SU-DHL-6 (cell line): ENCODE results near the gene CACFD1.

Source experiments
- H2AFZ ChIP-seq: fragments of 200-600 bp; sonication (generic); 2 replicates; pipeline ENCODE4 v1.6.1; 2014; ENCODE audit warnings: low read depth, mild to moderate bottlenecking, moderate library complexity, mixed read lengths, antibody characterized with exemption, low read length; ENCODE audit not compliant: severe bottlenecking
- H3F3A ChIP-seq: fragments of 200-600 bp; shearing (Covaris generic); 2 replicates; pipeline ENCODE4 v1.6.0; 2016; ENCODE audit warnings: antibody characterized with exemption, mild to moderate bottlenecking; ENCODE audit not compliant: insufficient read depth
- H3K27ac ChIP-seq: fragments of 200-600 bp; sonication (generic); 2 replicates; pipeline ENCODE4 v1.5.1; 2016; ENCODE audit warnings: low read depth, mild to moderate bottlenecking, low read length, moderate library complexity, mixed read lengths
- H3K27me3 ChIP-seq: fragments of 200-600 bp; sonication (generic), shearing (Covaris generic); 2 replicates; pipeline ENCODE4 v1.6.0; 2014; ENCODE audit warnings: mild to moderate bottlenecking, low read length
- H3K36me3 ChIP-seq: fragments of 200-600 bp; sonication (generic); 2 replicates; pipeline ENCODE4 v1.6.1; 2014; ENCODE audit warnings: mild to moderate bottlenecking, low read length, mixed read lengths
- H3K4me2 ChIP-seq: fragments of 300-600, 200-600 bp; shearing (Covaris generic), sonication (generic); 2 replicates; pipeline ENCODE4 v1.6.0; 2014; ENCODE audit warnings: low read length, low read depth, mild to moderate bottlenecking; ENCODE audit not compliant: poor library complexity, severe bottlenecking
- H3K4me3 ChIP-seq: fragments of 200-600 bp; sonication (generic); 2 replicates; pipeline ENCODE4 v1.5.1; 2014; ENCODE audit warnings: antibody characterized with exemption, low read length, mild to moderate bottlenecking, mixed read lengths; ENCODE audit not compliant: insufficient read depth, poor library complexity, severe bottlenecking
- H3K79me2 ChIP-seq: fragments of 200-600 bp; sonication (generic); 2 replicates; pipeline ENCODE4 v1.6.1; 2014; ENCODE audit warnings: mild to moderate bottlenecking, low read length, moderate library complexity; ENCODE audit not compliant: insufficient read depth
- H3K9ac ChIP-seq: fragments of 200-600 bp; sonication (generic); 2 replicates; pipeline ENCODE4 v1.7.0; 2014; ENCODE audit warnings: mild to moderate bottlenecking, low read length
- H3K9me2 ChIP-seq: fragments of 200-600 bp; sonication (generic); replicated peaks from 2 replicates; pipeline ENCODE4 v1.6.1; 2014; ENCODE audit warnings: low read length; ENCODE audit not compliant: insufficient read depth
- H3K9me3 ChIP-seq: fragments of 200-600 bp; sonication (generic); 2 replicates; pipeline ENCODE4 v1.6.1; 2014; ENCODE audit warnings: low read length, mixed read lengths; ENCODE audit not compliant: insufficient read depth
- H4K20me1 ChIP-seq: fragments of 200-600 bp; sonication (generic); 2 replicates; pipeline ENCODE4 v1.6.1; 2014; ENCODE audit warnings: low read depth, mild to moderate bottlenecking, antibody characterized with exemption, low read length, moderate library complexity, mixed read lengths
- EZH2phosphoT487 ChIP-seq: fragments of 200-600 bp; sonication (generic), shearing (Covaris generic); conservative IDR thresholded peaks from 2 replicates; pipeline ENCODE4 v1.6.1; 2018; ENCODE audit warnings: mild to moderate bottlenecking, antibody characterized with exemption, low read length, moderate library complexity, mixed read lengths
- TF ChIP-seq, protein P1 (sequence below): fragments of 200-600 bp; sonication (generic); IDR thresholded peaks from one replicate; pipeline ENCODE4 v1.5.1; 2017; ENCODE audit warnings: antibody characterized with exemption, mild to moderate bottlenecking, low read length, moderate library complexity; ENCODE audit not compliant: insufficient read depth, poor library complexity, severe bottlenecking

Gene CACFD1

DNA sequence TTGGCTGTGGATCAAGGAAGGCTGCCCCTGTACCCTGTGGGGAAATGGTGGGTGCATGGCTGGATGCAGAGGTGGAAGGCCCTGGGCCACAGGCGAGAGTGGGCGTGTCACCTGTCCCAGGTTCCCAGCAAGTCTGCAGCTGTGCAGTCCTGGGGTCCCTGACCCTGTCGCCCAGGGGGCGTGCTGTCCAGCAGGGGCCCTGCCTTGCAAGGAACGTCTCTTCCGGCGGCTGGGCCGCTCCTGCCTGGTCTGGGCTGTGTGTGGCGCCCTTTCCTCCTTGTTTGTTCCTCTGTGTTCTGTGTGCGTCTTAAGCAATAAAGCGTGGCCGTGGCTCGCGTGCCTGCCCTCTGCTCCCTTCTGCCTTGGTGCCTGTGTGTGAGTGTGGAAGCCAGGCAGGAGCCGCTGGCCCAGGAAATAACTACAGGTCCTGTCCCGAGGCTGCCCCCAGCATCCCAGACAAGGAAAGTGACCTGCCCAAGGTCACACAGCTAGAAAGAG is 10.7 kb downstream of the CACFD1 start:
- Histone ChIP-seq H3K27ac (no peak overlapping the region), H4K20me1 (no peaks in the 10 kb centered on the region)

DNA sequence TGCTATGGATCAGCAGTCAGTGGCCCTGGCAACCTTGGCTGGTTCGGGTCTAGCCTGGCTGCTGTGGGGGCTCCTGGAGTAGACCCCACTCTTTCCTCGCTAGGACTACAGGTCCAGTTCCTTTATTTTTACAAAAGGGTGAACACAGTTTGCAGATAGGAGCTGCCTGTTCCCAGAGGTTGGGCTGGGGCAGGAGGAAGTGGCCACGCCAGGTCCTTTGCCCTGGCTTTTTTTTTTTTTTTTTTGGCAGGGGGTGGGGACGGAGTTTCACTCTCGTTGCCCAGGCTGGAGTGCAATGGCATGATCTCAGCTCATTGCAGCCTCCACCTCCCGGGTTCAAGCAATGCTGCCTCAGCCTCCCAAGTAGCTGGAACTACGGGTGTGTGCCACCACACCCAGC is 11.2 kb downstream of the CACFD1 start:
- Histone ChIP-seq H2AFZ (no peak overlapping the region), H3K4me2 (no peak overlapping the region), H3F3A (no peaks in the 10 kb centered on the region), H3K9me2 (no peaks in the 10 kb centered on the region), H3K27ac (no peak overlapping the region), H3K4me3 (no peak overlapping the region), H3K79me2 (no peaks in the 10 kb centered on the region), H3K9ac (no peak overlapping the region), H3K9me3 (no peaks in the 10 kb centered on the region), H4K20me1 (no peaks in the 10 kb centered on the region), H3K36me3 (no peaks in the 10 kb centered on the region), H3K27me3 (no peaks in the 10 kb centered on the region)
- TF ChIP-seq EZH2phosphoT487: no peak
- TF ChIP-seq, protein P1, sequence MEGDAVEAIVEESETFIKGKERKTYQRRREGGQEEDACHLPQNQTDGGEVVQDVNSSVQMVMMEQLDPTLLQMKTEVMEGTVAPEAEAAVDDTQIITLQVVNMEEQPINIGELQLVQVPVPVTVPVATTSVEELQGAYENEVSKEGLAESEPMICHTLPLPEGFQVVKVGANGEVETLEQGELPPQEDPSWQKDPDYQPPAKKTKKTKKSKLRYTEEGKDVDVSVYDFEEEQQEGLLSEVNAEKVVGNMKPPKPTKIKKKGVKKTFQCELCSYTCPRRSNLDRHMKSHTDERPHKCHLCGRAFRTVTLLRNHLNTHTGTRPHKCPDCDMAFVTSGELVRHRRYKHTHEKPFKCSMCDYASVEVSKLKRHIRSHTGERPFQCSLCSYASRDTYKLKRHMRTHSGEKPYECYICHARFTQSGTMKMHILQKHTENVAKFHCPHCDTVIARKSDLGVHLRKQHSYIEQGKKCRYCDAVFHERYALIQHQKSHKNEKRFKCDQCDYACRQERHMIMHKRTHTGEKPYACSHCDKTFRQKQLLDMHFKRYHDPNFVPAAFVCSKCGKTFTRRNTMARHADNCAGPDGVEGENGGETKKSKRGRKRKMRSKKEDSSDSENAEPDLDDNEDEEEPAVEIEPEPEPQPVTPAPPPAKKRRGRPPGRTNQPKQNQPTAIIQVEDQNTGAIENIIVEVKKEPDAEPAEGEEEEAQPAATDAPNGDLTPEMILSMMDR: no peak

More for the DNA sequence above, 10.7 kb downstream of the CACFD1 start:
- Histone ChIP-seq H3K4me2 (no peak overlapping the region), H3F3A (no peaks in the 10 kb centered on the region), H3K27me3 (no peaks in the 10 kb centered on the region), H3K36me3 (no peaks in the 10 kb centered on the region), H3K9ac (no peak overlapping the region), H3K79me2 (no peaks in the 10 kb centered on the region), H3K4me3 (no peak overlapping the region), H3K9me2 (no peaks in the 10 kb centered on the region), H3K9me3 (no peaks in the 10 kb centered on the region), H2AFZ (no peak overlapping the region)
- TF ChIP-seq, protein P1: no peak
- TF ChIP-seq EZH2phosphoT487: no peak

DNA sequence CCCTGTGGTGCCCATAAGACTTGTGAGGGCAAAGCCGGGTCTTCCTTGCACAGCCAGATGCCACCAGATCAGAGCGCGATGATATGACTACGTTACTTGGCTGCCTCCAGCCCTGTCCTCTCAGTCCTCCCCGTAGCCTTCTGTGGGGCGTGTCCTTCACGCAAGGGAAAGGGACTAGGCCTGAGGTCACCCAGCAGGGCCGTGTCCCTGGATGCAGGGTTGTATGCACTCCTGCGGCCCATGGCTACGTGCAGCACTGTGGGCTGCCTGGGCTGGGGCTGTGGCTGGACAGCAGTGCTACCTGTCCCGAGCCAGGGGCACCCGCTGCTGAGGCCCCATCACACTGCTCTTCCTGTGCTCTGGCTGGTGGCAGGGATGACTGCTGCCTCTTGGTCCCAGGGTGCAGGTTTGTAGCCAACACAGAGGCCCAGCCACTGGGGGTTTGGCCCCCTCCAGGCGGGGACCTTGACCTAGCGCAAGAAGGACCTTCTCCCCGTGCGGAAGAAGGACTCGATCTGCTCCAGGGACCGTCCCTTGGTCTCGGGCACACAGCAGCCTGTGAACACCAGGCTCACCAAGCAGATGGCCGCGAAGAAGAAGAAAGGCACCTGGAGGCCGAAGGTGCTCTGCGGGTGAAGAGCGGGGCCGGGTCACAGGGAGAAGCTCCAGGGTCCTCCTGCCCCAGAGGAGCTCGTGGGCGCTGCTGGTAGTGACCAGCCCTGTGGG is 11.9 kb downstream of the CACFD1 start:
- Histone ChIP-seq H3K9ac (no peak overlapping the region), H2AFZ (no peak overlapping the region), H3K9me3 (no peaks in the 10 kb centered on the region), H3F3A (no peaks in the 10 kb centered on the region), H3K27ac (no peak overlapping the region), H3K9me2 (no peaks in the 10 kb centered on the region), H3K36me3 (no peaks in the 10 kb centered on the region), H3K79me2 (no peaks in the 10 kb centered on the region), H3K4me2 (no peak overlapping the region), H3K27me3 (no peaks in the 10 kb centered on the region), H3K4me3 (no peak overlapping the region), H4K20me1 (no peaks in the 10 kb centered on the region)
- no peak for TF ChIP-seq EZH2phosphoT487
- TF ChIP-seq, protein P1: no peak
